Esophagus muscularis mucosa (tissue), 4 donors: Measurements from ENCODE around the gene TRIM67.

Experiments
- EP300 ChIP-seq: sonication (generic); formaldehyde crosslinking; IDR thresholded peaks from one replicate; pipeline ENCODE4 v1.6.1; 2017; ENCODE audit warnings: antibody characterized with exemption
- POLR2A ChIP-seq: fragments of 450-650 bp; IDR thresholded peaks from one replicate; pipeline ENCODE4 v1.6.1; 2017; ENCODE audit warnings: antibody characterized with exemption, moderate library complexity, mild to moderate bottlenecking, low read depth
- POLR2AphosphoS5 ChIP-seq, 2 donors: sonication (generic); formaldehyde crosslinking; IDR thresholded peaks; one replicate each; pipeline ENCODE4 v1.6.1; 2017; ENCODE audit warnings: antibody characterized with exemption in 2 of 2
- TF ChIP-seq, protein P1 (sequence below), 3 experiments: fragments of 200-600 bp in 2 of 3; fragments of 450-650 bp in 1 of 3; sonication (generic) in 2 of 3; IDR thresholded peaks; one replicate each; pipeline ENCODE4 v1.5.1; 2017 to 2019; ENCODE audit warnings: antibody characterized with exemption in 3 of 3, mild to moderate bottlenecking in 2 of 3, moderate library complexity in 1 of 3

DNA sequence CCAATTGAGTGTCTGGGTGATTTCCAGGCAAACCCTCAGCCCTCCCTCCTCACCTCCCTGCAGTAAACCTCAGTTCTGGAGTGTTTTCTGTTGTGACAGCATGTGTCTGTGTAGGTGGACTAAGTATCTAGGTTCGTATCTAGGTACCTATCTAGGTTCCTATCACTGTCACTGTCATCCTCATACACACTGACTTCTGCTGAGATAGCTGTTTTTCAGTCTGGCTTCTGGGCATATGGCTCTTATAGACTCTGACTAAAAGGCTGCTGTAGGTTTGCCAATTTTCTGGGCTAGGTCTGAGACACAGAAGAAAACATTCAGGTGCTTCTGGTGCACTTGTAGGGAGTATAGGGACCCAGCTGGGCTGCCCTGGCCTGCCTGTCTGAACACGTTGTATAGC lies 8.1 kb upstream of the TRIM67 start:
- TF ChIP-seq, protein P1, sequence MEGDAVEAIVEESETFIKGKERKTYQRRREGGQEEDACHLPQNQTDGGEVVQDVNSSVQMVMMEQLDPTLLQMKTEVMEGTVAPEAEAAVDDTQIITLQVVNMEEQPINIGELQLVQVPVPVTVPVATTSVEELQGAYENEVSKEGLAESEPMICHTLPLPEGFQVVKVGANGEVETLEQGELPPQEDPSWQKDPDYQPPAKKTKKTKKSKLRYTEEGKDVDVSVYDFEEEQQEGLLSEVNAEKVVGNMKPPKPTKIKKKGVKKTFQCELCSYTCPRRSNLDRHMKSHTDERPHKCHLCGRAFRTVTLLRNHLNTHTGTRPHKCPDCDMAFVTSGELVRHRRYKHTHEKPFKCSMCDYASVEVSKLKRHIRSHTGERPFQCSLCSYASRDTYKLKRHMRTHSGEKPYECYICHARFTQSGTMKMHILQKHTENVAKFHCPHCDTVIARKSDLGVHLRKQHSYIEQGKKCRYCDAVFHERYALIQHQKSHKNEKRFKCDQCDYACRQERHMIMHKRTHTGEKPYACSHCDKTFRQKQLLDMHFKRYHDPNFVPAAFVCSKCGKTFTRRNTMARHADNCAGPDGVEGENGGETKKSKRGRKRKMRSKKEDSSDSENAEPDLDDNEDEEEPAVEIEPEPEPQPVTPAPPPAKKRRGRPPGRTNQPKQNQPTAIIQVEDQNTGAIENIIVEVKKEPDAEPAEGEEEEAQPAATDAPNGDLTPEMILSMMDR (IDR thresholded peaks at IDR 0.05), result no peak
- TF ChIP-seq POLR2A, result no peak
- no peak for TF ChIP-seq POLR2AphosphoS5 (IDR thresholded peaks at IDR 0.05)
- TF ChIP-seq EP300, result no peak
